HG02870 (cell line): ENCODE measurements around the gene NRBP1.
"Not testable (repeated sequence)": the region's sequence is repeated elsewhere in the genome, so short reads cannot be mapped to it uniquely, and the experiment has no call there.

ENCODE experiments used
- ATAC-seq: cut with Tn5 transposase; IDR thresholded peaks from one replicate; pipeline ENCODE4 v1.9.1; 2021; ENCODE audit warnings: mild to moderate bottlenecking, moderate library complexity; ENCODE audit not compliant: unreplicated experiment

The NRBP1 gene

GRCh38 chr2:27421660-27422250, 6.7 kb upstream of the NRBP1 start:
- no peak for ATAC-seq

- ATAC-seq = no peak
Measured at GRCh38 chr2:27422958-27423357, 5.5 kb upstream of the NRBP1 start.

GRCh38 chr2:27425039-27425438, 3.4 kb upstream of the NRBP1 start:
- ATAC-seq = not testable (repeated sequence)

DNA sequence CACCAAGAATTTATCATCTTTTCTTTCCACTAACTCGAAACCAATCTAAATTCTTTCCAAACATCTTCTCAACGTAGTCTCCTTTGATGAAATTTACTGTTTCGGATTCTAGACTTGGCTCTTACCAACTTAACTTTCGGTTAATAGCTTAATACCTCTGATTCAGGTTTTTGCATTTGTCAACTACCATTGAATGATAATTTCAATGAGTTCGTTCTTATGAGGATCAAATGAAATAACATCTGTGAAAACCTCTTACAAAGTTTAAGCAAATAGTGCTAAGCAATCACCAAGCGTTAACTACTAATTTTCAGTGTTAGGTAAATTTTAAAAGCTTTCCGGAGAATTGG, 593 bp upstream of the NRBP1 start:
- no peak for ATAC-seq

GRCh38 chr2:27428978-27429541, 629 bp downstream of the NRBP1 start:
- ATAC-seq = peak; percentile 61

GRCh38 chr2:27431395-27431794, 3.0 kb downstream of the NRBP1 start:
- ATAC-seq = no peak

- no peak for ATAC-seq
Measured at GRCh38 chr2:27435628-27436027, 7.2 kb downstream of the NRBP1 start.

DNA sequence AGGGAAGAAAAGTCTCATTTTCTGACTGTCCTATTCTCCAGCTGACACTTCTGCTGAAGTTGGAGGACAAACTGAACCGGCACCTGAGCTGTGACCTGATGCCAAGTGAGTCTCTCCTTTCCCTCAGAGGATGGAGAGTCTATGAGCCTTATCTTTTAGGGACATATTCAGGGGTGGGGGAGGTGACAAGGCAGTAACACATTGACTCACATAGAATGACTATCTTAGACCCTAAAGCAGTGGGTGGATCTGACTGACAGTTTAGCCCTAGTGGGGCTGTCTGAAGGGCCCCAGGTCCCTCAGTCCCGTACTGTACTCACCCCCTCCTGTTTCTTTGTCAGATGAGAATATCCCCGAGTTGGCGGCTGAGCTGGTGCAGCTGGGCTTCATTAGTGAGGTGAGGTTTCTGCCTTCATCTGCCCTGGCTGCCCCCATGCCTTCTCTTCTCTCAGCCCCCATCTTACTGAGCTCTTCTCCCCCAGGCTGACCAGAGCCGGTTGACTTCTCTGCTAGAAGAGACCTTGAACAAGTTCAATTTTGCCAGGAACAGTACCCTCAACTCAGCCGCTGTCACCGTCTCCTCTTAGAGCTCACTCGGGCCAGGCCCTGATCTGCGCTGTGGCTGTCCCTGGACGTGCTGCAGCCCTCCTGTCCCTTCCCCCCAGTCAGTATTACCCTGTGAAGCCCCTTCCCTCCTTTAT, 12.9 kb downstream of the NRBP1 start:
- no peak for ATAC-seq

- no peak for ATAC-seq
Measured at GRCh38 chr2:27441958-27442919, 13.8 kb downstream of the NRBP1 start, which contains the start of gene KRTCAP3. Gene KRTCAP3, plus strand, starts transcription at chr2:27442381. Its CDS starts 32 bp downstream, at chr2:27442413.

- no peak for ATAC-seq
Measured at GRCh38 chr2:27442920-27443282, 14.5 kb downstream of the NRBP1 start.

- no peak for ATAC-seq
Measured at GRCh38 chr2:27445155-27445554, 16.7 kb downstream of the NRBP1 start.

- no peak for ATAC-seq
Measured at GRCh38 chr2:27445615-27446014, 17.2 kb downstream of the NRBP1 start.

DNA sequence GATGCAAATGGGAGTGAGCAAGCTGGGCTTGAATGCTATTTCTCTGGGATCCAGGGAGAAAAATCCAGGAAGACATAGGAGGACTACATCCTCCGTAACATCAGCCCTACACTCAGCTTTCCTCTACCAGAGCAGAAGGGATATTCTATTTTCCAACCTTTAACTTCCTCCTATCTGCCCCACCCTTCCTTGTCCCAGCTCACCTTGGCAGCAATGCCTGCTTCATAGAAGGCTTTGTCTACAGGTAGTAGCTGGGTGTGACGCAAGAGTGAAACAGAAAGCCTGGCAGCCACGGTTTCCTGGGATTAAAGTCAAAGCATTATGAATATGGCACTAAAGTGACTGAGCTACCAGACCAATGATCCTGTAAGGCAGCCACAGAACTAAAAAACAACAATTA, 17.6 kb downstream of the NRBP1 start:
- ATAC-seq = no peak

DNA sequence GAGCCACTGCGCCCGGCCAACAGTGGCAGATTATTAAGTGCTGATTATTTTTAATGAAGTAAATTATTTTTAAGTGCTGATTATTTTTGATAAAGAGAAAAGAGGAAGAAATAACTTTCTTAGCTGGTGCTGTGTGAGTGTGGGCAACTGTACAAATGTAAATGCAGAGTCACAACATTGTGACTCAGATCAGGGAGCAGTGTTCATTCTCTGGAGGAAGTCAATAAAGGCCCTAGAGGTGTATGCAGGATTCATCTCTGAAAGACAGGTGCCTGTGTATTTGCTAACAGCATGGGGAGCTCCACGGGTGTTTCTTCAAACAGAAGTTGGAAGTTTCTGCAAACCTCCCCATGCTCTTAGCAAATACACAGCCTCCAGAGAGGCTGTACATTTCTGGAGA, 19.9 kb downstream of the NRBP1 start:
- no peak for ATAC-seq

- no peak for ATAC-seq
Measured at GRCh38 chr2:27451095-27451494, 22.7 kb downstream of the NRBP1 start.

GRCh38 chr2:27453968-27454367, 25.5 kb downstream of the NRBP1 start:
- ATAC-seq = no peak

DNA sequence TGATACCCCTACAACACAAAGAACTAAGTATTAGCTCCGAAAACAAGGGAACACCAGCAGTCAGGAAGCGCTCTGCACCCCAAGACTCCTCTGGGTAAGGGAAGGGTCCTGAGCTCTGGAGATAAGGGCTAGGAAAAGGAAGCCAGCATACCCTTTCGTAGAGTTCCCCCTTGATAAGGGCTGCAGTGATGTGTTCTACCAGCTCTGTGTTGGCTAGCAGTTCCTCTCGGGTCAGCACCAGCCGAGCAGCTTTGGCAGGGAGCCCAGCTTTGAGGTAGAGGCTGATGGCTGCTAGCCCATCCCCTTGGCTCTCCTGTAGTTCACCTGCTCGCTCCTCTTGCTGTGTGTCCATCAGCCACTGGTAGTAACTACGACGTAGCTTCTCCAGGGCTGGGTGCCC, 32.7 kb downstream of the NRBP1 start:
- no peak for ATAC-seq

DNA sequence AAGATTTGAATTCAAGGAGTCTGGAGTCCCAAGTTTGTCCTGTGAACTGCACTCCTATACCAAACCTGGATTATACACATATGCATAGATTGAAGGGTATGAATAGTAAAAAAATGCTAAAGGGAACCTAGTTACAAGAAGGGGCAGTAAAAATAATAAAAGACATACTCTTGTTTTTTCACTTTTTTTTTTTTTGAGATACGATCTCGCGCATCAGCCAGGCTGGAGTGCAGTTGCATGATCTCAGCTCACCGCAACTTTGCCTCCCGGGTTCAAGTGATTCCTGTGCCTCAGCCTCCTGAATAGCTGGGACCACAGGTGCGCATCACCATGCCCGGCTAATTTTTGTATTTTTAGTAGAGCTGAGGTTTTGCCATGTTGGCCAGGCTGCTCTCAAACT, 36.0 kb downstream of the NRBP1 start:
- no peak for ATAC-seq

- no peak for ATAC-seq
Measured at GRCh38 chr2:27471961-27472360, 43.5 kb downstream of the NRBP1 start.

GRCh38 chr2:27485496-27485895, 57.1 kb downstream of the NRBP1 start:
- no peak for ATAC-seq

GRCh38 chr2:27489118-27489497, 60.7 kb downstream of the NRBP1 start:
- no peak for ATAC-seq
